Karpas-422 (cell line): ENCODE data around the gene TMUB1. TPM values are rescaled to one million over a fixed set of nuclear protein-coding genes. Genes with fewer than 3 reads are reported as not detected.
"Not testable (repeated sequence)": the region's sequence is repeated elsewhere in the genome, so short reads cannot be mapped to it uniquely, and the experiment has no call there.

Experiments
- DNase-seq: peaks from one replicate; pipeline ENCODE4 v3.0.0-alpha.2; 2015
- H2AFZ ChIP-seq: fragments of 200-600 bp; sonication (generic); 2 replicates; pipeline ENCODE4 v1.6.1; 2014; ENCODE audit warnings: antibody characterized with exemption, low read length, mixed read lengths
- H3K27ac ChIP-seq: fragments of 200-600 bp; sonication (generic); 2 replicates; pipeline ENCODE4 v1.5.1; 2014; ENCODE audit warnings: mild to moderate bottlenecking, low read length, moderate library complexity
- H3K27me3 ChIP-seq: fragments of 200-600 bp; sonication (generic); 2 replicates; pipeline ENCODE4 v1.6.1; 2014; ENCODE audit warnings: low read length, mixed read lengths
- H3K36me3 ChIP-seq: fragments of 200-600 bp; sonication (generic); 2 replicates; pipeline ENCODE4 v1.6.1; 2014; ENCODE audit warnings: low read length, mixed read lengths; ENCODE audit not compliant: insufficient read depth
- H3K4me1 ChIP-seq: fragments of 200-600 bp; sonication (generic); 2 replicates; pipeline ENCODE4 v1.6.1; 2014; ENCODE audit warnings: mild to moderate bottlenecking, low read length, mixed read lengths
- H3K4me2 ChIP-seq: fragments of 200-600 bp; sonication (generic); 2 replicates; pipeline ENCODE4 v1.6.1; 2014; ENCODE audit warnings: low read length, low read depth, mild to moderate bottlenecking; ENCODE audit not compliant: poor library complexity, severe bottlenecking
- H3K4me3 ChIP-seq: fragments of 200-600 bp; sonication (generic); 2 replicates; pipeline ENCODE4 v1.5.1; 2014; ENCODE audit warnings: mild to moderate bottlenecking, antibody characterized with exemption, low read length, mixed read lengths
- H3K79me2 ChIP-seq: fragments of 200-600 bp; sonication (generic); 2 replicates; pipeline ENCODE4 v1.6.1; 2014; ENCODE audit warnings: mild to moderate bottlenecking, low read length, mixed read lengths
- H3K9ac ChIP-seq: fragments of 200-600 bp; sonication (generic); 2 replicates; pipeline ENCODE4 v1.6.0; 2014; ENCODE audit warnings: low read length
- H3K9me2 ChIP-seq: fragments of 200-600 bp; sonication (generic), shearing (Covaris generic); replicated peaks from 2 replicates; pipeline ENCODE4 v1.6.0; 2014; ENCODE audit warnings: mild to moderate bottlenecking, low read length, moderate library complexity; ENCODE audit not compliant: insufficient read depth
- H3K9me3 ChIP-seq: fragments of 300-700, 200-600 bp; sonication (generic); 2 replicates; pipeline ENCODE4 v1.6.1; 2014; ENCODE audit warnings: low read length, mixed read lengths
- H4K20me1 ChIP-seq: fragments of 200-600 bp; sonication (generic); 2 replicates; pipeline ENCODE4 v1.6.1; 2014; ENCODE audit warnings: mild to moderate bottlenecking, antibody characterized with exemption, low read length, low read depth; ENCODE audit not compliant: insufficient read depth
- total RNA-seq: library from RNA; depleted of rRNA; stranded (reverse); fragments of >200 nt; shearing (Covaris generic); gene quantifications from 2 replicates; pipeline ENCODE4 v1.2.3, GENCODE V29; 2014; ENCODE audit warnings: low replicate concordance

Gene TMUB1
- total RNA-seq, 1 experiment from 2014 or later, result 30.9 TPM

DNA sequence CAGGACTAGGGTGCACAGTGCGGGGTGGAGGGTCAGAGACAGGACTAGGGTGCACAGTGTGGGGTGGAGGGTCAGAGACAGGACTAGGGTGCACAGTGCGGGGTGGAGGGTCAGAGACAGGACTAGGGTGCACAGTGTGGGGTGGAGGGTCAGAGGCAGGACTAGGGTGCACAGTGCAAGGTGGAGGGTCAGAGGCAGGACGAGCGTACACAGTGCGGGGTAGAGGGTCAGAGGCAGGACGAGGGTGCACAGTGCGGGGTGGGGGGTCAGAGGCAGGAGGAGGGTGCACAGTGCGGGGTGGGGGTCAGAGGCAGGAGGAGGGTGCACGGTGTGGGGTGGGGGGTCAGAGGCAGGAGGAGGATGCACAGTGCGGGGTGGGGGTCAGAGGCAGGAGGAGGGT is 39.8 kb downstream of the TMUB1 start:
- H3K27me3 ChIP-seq, H3K4me1 ChIP-seq, DNase-seq, H3K9me3 ChIP-seq, H3K4me3 ChIP-seq, H2AFZ ChIP-seq, H3K9me2 ChIP-seq, H3K36me3 ChIP-seq, H3K27ac ChIP-seq, H4K20me1 ChIP-seq, H3K79me2 ChIP-seq, H3K9ac ChIP-seq, H3K4me2 ChIP-seq: not testable (repeated sequence)

- no peak for DNase-seq
- Histone ChIP-seq H3K4me3 (no peak overlapping the region), H3K9me3 (no peaks in the 10 kb centered on the region), H3K27ac (no peak overlapping the region), H2AFZ (no peak overlapping the region), H3K9me2 (no peaks in the 10 kb centered on the region), H3K36me3 (no peaks in the 10 kb centered on the region), H4K20me1 (no peaks in the 10 kb centered on the region), H3K27me3 (no peaks in the 10 kb centered on the region), H3K4me2 (no peak overlapping the region), H3K79me2 (no peaks in the 10 kb centered on the region), H3K9ac (no peak overlapping the region), H3K4me1 (no peaks in the 10 kb centered on the region)
Measured at GRCh38 chr7:151040616-151041375, 42.5 kb downstream of the TMUB1 start.

- no peaks in the 10 kb centered on the region for H3K36me3 ChIP-seq
- no peak for DNase-seq
- no peak overlapping the region for H3K4me3 ChIP-seq
- H4K20me1 ChIP-seq, result no peaks in the 10 kb centered on the region
- no peaks in the 10 kb centered on the region for H3K9me2 ChIP-seq
- H2AFZ ChIP-seq, result no peak overlapping the region
- no peak overlapping the region for H3K27ac ChIP-seq
- no peaks in the 10 kb centered on the region for H3K9me3 ChIP-seq
- H3K4me1 ChIP-seq, result no peaks in the 10 kb centered on the region
- no peak overlapping the region for H3K4me2 ChIP-seq
- H3K9ac ChIP-seq, result no peak overlapping the region
- no peaks in the 10 kb centered on the region for H3K79me2 ChIP-seq
- H3K27me3 ChIP-seq, result no peaks in the 10 kb centered on the region
Measured at GRCh38 chr7:151039850-151040548, 43.3 kb downstream of the TMUB1 start.

DNA sequence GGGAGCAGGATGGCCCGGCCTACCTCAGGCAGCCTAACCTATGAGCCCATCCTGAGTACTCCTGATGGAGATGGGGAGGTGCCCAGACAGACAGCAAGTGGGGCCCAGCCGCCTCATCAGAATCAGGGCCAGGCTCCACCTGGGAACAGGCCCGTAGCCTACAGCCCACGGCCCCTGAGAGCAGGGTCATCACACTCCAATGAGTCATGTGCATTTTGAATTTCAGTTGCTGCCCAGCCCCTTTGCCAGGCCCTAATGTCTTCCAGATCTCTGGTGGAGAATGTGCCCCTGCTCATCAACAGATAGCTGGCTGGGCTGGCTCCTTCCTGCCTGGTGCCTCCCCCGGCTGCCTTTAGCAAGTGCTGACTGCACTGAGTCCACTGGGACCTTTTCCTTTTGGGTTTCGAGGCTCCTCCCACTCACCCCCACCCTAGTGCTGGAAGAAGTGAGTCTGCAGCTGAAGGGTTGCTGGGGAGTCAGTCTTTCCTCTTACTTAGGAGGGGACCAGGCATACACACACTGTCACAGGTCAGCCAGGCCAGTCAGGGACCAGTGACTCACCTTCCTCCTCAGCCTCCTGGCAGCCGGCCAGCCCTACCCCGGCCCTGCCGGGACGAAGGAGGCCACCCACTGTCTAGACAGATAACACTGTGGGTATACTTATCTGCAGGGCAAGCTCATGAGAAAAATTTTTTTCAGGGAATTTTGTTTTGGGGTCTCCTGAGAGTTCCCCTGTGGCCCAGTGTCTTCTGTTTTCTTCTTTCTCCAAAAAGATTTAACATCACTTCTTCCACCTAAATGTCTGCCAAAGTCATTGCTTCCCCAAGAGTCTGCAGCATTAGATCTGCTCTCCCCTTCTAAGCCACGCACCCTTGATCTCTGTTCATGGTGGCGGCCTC is 44.1 kb downstream of the TMUB1 start:
- Histone ChIP-seq H2AFZ (no peak overlapping the region), H3K4me3 (no peak overlapping the region), H3K79me2 (no peaks in the 10 kb centered on the region), H3K4me1 (no peaks in the 10 kb centered on the region), H3K9me3 (no peaks in the 10 kb centered on the region), H3K4me2 (no peak overlapping the region), H3K27me3 (no peaks in the 10 kb centered on the region), H3K27ac (no peak overlapping the region), H4K20me1 (no peaks in the 10 kb centered on the region), H3K36me3 (no peaks in the 10 kb centered on the region), H3K9ac (no peak overlapping the region), H3K9me2 (no peaks in the 10 kb centered on the region)
- DNase-seq, result no peak

DNA sequence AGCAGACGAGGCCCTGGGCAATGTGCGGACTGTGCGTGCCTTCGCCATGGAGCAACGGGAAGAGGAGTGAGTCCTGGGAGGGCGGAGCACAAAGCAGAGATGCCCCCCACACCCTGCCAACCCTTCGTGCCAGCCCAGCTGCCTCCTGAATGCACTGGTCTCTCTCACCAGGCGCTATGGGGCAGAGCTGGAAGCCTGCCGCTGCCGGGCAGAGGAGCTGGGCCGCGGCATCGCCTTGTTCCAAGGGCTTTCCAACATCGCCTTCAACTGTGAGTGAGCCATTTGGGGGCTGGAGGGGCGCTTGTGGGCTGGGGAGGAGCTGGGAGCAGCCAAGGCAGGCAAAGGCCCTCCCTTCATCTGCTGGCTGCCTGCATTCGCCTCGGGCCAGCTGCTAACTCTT is 47.4 kb downstream of the TMUB1 start:
- no peak overlapping the region for H3K4me2 ChIP-seq
- no peak overlapping the region for H2AFZ ChIP-seq
- H3K36me3 ChIP-seq, result no peaks in the 10 kb centered on the region
- no peak overlapping the region for H3K9ac ChIP-seq
- H3K9me3 ChIP-seq, result no peaks in the 10 kb centered on the region
- no peaks in the 10 kb centered on the region for H3K9me2 ChIP-seq
- H4K20me1 ChIP-seq, result no peaks in the 10 kb centered on the region
- H3K27ac ChIP-seq, result no peak overlapping the region
- H3K79me2 ChIP-seq, result no peaks in the 10 kb centered on the region; the same call in 1 of the 2 replicates
- no peaks in the 10 kb centered on the region for H3K4me1 ChIP-seq
- no peak for DNase-seq
- no peaks in the 10 kb centered on the region for H3K27me3 ChIP-seq
- H3K4me3 ChIP-seq, result no peak overlapping the region

DNA sequence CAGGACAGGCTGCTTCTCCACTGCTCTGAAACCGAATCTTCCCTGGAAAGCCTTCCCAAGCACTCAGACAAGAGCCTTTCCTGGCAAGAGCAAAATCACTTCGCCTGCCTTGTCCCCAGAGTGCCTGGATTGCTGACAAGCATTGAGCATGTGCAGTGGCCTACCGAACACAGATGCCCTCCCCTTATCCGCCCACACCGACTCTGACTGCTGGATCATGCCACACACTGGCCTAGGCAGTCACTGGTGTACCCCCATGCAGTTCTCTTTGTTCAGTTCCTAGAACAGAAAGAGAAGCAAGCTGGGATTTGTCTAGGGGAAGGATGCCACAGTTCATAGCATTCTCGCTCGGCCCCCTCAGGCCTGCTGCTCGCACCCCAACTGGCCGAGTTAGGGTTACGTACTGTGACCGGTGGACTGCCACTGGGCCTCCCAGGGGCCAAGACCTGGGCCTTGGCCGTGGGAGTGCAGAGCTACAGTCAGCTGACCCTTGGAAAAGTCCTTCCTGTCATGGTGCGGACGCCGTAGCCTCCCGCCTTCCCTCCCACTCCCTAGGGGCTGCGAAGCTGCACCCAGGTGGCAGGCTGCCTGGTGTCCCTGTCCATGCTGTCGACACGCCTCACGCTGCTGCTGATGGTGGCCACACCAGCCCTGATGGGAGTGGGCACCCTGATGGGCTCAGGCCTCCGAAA is 48.1 kb downstream of the TMUB1 start:
- Histone ChIP-seq H3K4me2 (no peak overlapping the region), H3K27me3 (no peaks in the 10 kb centered on the region), H3K27ac (no peak overlapping the region), H3K9me2 (no peaks in the 10 kb centered on the region), H3K9ac (no peak overlapping the region), H3K9me3 (no peaks in the 10 kb centered on the region), H2AFZ (no peak overlapping the region), H3K4me3 (no peak overlapping the region), H4K20me1 (no peaks in the 10 kb centered on the region), H3K79me2 (no peaks in the 10 kb centered on the region; the same call in 1 of the 2 replicates), H3K4me1 (no peaks in the 10 kb centered on the region), H3K36me3 (no peaks in the 10 kb centered on the region)
- no peak for DNase-seq

GRCh38 chr7:151034312-151035025 is 48.8 kb downstream of the TMUB1 start:
- Histone ChIP-seq H3K9me2 (no peaks in the 10 kb centered on the region), H3K9me3 (no peaks in the 10 kb centered on the region), H2AFZ (no peak overlapping the region), H3K4me1 (peaks cover 6% of the 10 kb centered on the region), H3K27me3 (no peaks in the 10 kb centered on the region), H3K9ac (no peak overlapping the region), H3K4me2 (no peak overlapping the region), H3K79me2 (peaks cover 5% of the 10 kb centered on the region), H3K4me3 (no peak overlapping the region), H3K27ac (no peak overlapping the region), H4K20me1 (no peaks in the 10 kb centered on the region), H3K36me3 (no peaks in the 10 kb centered on the region)
- DNase-seq, result no peak
